Motor neuron (in vitro differentiated cells): ENCODE measurements around the gene TMEM167B. TPM values are rescaled to one million over a fixed set of nuclear protein-coding genes. Genes with fewer than 3 reads are reported as not detected.
A peak's percentile ranks its signal among the peaks of the same experiment; 100 is the strongest.
"Not testable (repeated sequence)": the region's sequence is repeated elsewhere in the genome, so short reads cannot be mapped to it uniquely, and the experiment has no call there.

Experiments used
- ATAC-seq, 8 experiments: fragments of 200-7000 bp; cut with Tn5 transposase; replicated peaks in 6 of 8; 2 replicates each; pipeline ENCODE4 v1.8.0; 2021; ENCODE audit warnings: mild to moderate bottlenecking in 8 of 8, moderate library complexity in 8 of 8
- H3K27ac ChIP-seq, 2 donors: fragments of 250-450 bp; sonication (Bioruptor Pico); 2 replicates each; pipeline ENCODE4 v1.9.0; 2021; ENCODE audit warnings: antibody characterized with exemption in 2 of 2, mild to moderate bottlenecking in 2 of 2, moderate library complexity in 1 of 2
- H3K4me1 ChIP-seq, 2 donors: fragments of 250-450 bp; sonication (Bioruptor Pico); replicated peaks in 1 of 2; 2 replicates each; pipeline ENCODE4 v1.6.1; 2021; ENCODE audit warnings: antibody characterized with exemption in 2 of 2, mild to moderate bottlenecking in 2 of 2, moderate library complexity in 1 of 2
- H3K4me3 ChIP-seq, 5 donors: fragments of 250-450 bp; sonication (Bioruptor Pico); 2 replicates each; pipeline ENCODE4 v1.9.0; 2021; ENCODE audit warnings: antibody characterized with exemption in 5 of 5, mild to moderate bottlenecking in 5 of 5, moderate library complexity in 4 of 5
- WGBS, 10 experiments: fragments of 450-650 bp; shearing (Covaris generic); methylation state at CpG; one replicate each; pipeline ENCODE4 v1.0.0; 2022; 5-methylcytosine and 5-hydroxymethylcytosine counted together
- in situ Hi-C, 9 experiments: fragments of 400-800 bp; cut with MboI; loops; one replicate each; pipeline ENCODE4 v1.15.0; 2021; ENCODE audit warnings: low sequenced_read_pairs in 9 of 9, low pct_unique_long_range_greater_than_20kb in 2 of 9; ENCODE audit not compliant: unreplicated experiment in 9 of 9
- total RNA-seq, 8 experiments: library from RNA; unstranded; fragments of 300-600 nt; gene quantifications; 2 replicates each; pipeline versions ENCODE4 v1.2.3 to v1.2.4, GENCODE V29; 2022

The TMEM167B gene
- total RNA-seq, 8 experiments from 2014 or later: 20.1 to 72.2 (median 46.4) TPM

- in situ Hi-C loops: no loop called here
- Histone ChIP-seq H3K4me3 (no peak overlapping the region), H3K27ac (no peak overlapping the region), H3K4me1 (no peaks in the 10 kb centered on the region)
- ATAC-seq: no peak
- 39 to 95% (median 93%) methylated on average over 2 of the region's 2 CpGs; no CpG with 5 or more reads in 4 of the 10 experiments for WGBS, 10 experiments
Observed at GRCh38 chr1:109133815-109134214, 43.3 kb downstream of the TMEM167B start.

GRCh38 chr1:109134423-109134822 lies 43.9 kb downstream of the TMEM167B start:
- ATAC-seq: no peak
- in situ Hi-C loops: no loop called here
- Histone ChIP-seq H3K27ac (no peak overlapping the region), H3K4me3 (no peak overlapping the region), H3K4me1 (no peaks in the 10 kb centered on the region)
- WGBS, 10 experiments: 59 to 87% (median 83%) methylated on average over 2 to 7 of the region's 7 CpGs; no CpG with 5 or more reads in 2 of the 10 experiments

- H3K4me1 ChIP-seq: no peaks in the 10 kb centered on the region
- H3K4me3 ChIP-seq: no peak overlapping the region
- 63 to 100% (median 92%) methylated on average over 1 to 3 of the region's 3 CpGs; no CpG with 5 or more reads in 1 of the 10 experiments for WGBS, 10 experiments
- no peak for ATAC-seq
- no peak overlapping the region for H3K27ac ChIP-seq
- in situ Hi-C loops: no loop called here
Observed at GRCh38 chr1:109135940-109136339, 45.4 kb downstream of the TMEM167B start.

- H3K4me1 ChIP-seq: no peaks in the 10 kb centered on the region
- 60 to 100% (median 84%) methylated on average over 1 to 6 of the region's 6 CpGs; no CpG with 5 or more reads in 1 of the 10 experiments for WGBS, 10 experiments
- in situ Hi-C loops: no loop called here
- ATAC-seq: no peak
- H3K4me3 ChIP-seq: no peak overlapping the region
- no peak overlapping the region for H3K27ac ChIP-seq
Observed at GRCh38 chr1:109136766-109137165, 46.2 kb downstream of the TMEM167B start.

- Histone ChIP-seq H3K27ac (no peak overlapping the region), H3K4me1 (no peaks in the 10 kb centered on the region), H3K4me3 (no peak overlapping the region)
- 70 to 100% (median 90%) methylated on average over 1 to 2 of the region's 3 CpGs; no CpG with 5 or more reads in 5 of the 10 experiments for WGBS, 10 experiments
- in situ Hi-C loops: no loop called here
- ATAC-seq: no peak
Observed at GRCh38 chr1:109137958-109138357, 47.4 kb downstream of the TMEM167B start.

GRCh38 chr1:109138358-109138757 lies 47.8 kb downstream of the TMEM167B start:
- in situ Hi-C loops: no loop called here
- no peak overlapping the region for H3K4me3 ChIP-seq
- no peak for ATAC-seq
- 67 to 100% (median 85%) methylated on average over 1 to 3 of the region's 3 CpGs; no CpG with 5 or more reads in 4 of the 10 experiments for WGBS, 10 experiments
- no peaks in the 10 kb centered on the region for H3K4me1 ChIP-seq
- H3K27ac ChIP-seq: no peak overlapping the region

GRCh38 chr1:109140392-109140791 lies 49.8 kb downstream of the TMEM167B start:
- no peaks in the 10 kb centered on the region for H3K4me1 ChIP-seq
- H3K27ac ChIP-seq: no peak overlapping the region
- WGBS, 10 experiments: 25 to 100% (median 85%) methylated on average over 1 to 3 of the region's 3 CpGs; no CpG with 5 or more reads in 1 of the 10 experiments
- H3K4me3 ChIP-seq: no peak overlapping the region
- no peak for ATAC-seq
- in situ Hi-C loops: no loop called here

- WGBS, 10 experiments: 75 to 94% (median 83%) methylated on average over 1 to 5 of the region's 5 CpGs; no CpG with 5 or more reads in 1 of the 10 experiments
- Histone ChIP-seq H3K27ac (no peak overlapping the region), H3K4me1 (no peaks in the 10 kb centered on the region), H3K4me3 (no peak overlapping the region)
- in situ Hi-C loops: no loop called here
- peak in 2 of 8 experiments; percentile 27 to 75 for ATAC-seq
Observed at GRCh38 chr1:109142260-109142659, 51.7 kb downstream of the TMEM167B start.

- H3K4me3 ChIP-seq, in situ Hi-C loops, H3K4me1 ChIP-seq, H3K27ac ChIP-seq, ATAC-seq: not testable (repeated sequence)
- 91 to 100% (median 95%) methylated on average over 1 to 6 of the region's 6 CpGs; no CpG with 5 or more reads in 1 of the 10 experiments for WGBS, 10 experiments
Observed at GRCh38 chr1:109142725-109143124, 52.2 kb downstream of the TMEM167B start.

Other genes with a start within 250 kb of the TMEM167B start
- 1 to 10 TPM in 7 of 8 experiments, not detected in 1; 1.0 to 4.1 (median 2.6) TPM for gene AKNAD1, start 233.7 kb upstream of the TMEM167B start, total RNA-seq
- 10 to 100 TPM in 6 of 8 experiments, 1 to 10 TPM in 2; 7.6 to 45.8 (median 15.1) TPM for gene GPSM2, start 213.8 kb upstream of the TMEM167B start, total RNA-seq
- 10 to 100 TPM; 21.2 to 33.7 (median 26.3) TPM for gene CLCC1, start 127.3 kb upstream of the TMEM167B start, total RNA-seq
- gene WDR47, start 48.7 kb upstream of the TMEM167B start, total RNA-seq: 10 to 100 TPM; 10.3 to 65.3 (median 48.6) TPM
- gene TAF13, start 14.8 kb upstream of the TMEM167B start, total RNA-seq: 100 to 1,000 TPM in 4 of 8 experiments, 10 to 100 TPM in 4; 56.4 to 190 (median 97.3) TPM
- 10 to 100 TPM in 4 of 8 experiments, 1 to 10 TPM in 2, under 1 TPM in 2; 0.54 to 14.7 (median 7.7) TPM for gene ELAPOR1, start 23.4 kb downstream of the TMEM167B start, total RNA-seq
- 100 to 1,000 TPM; 118 to 795 (median 414) TPM for gene SARS1, start 123.2 kb downstream of the TMEM167B start, total RNA-seq
- gene CELSR2, start 158.8 kb downstream of the TMEM167B start, total RNA-seq: 10 to 100 TPM in 7 of 8 experiments, 1 to 10 TPM in 1; 1.1 to 90.9 (median 43.3) TPM
- gene PSRC1, start 192.4 kb downstream of the TMEM167B start, total RNA-seq: 100 to 1,000 TPM in 2 of 8 experiments, 10 to 100 TPM in 5, 1 to 10 TPM in 1; 7.0 to 118 (median 12.9) TPM
- under 1 TPM in 3 of 8 experiments, not detected in 5; 0.67 to 0.92 (median 0.81) TPM for gene MYBPHL, start 216.2 kb downstream of the TMEM167B start, total RNA-seq